Activated naive CD8-positive, alpha-beta T cell treated with anti-CD3 and anti-CD28 coated beads, Interleukin-2, amount 10 ng/mL, durations not matched to agents 7 days and 5 days (primary cell): ENCODE results near the gene HRH4. TPM values are rescaled to one million over a fixed set of nuclear protein-coding genes. Genes with fewer than 3 reads are reported as not detected.

ENCODE experiments used
- ATAC-seq: fragments of 150-1000 bp; cut with Tn5 transposase; one replicate; pipeline ENCODE4 v1.10.0; 2021; ENCODE audit warnings: low read depth, moderate library complexity
- POLR2A ChIA-PET: fragments of 350-600 bp; sonication (Branson Sonifier 250); formaldehyde crosslinking; loops from one replicate; lab custom pipeline; 2021; ENCODE audit warnings: antibody characterized with exemption; lab: Charles Lee
- DNase-seq: peaks from one replicate; pipeline ENCODE4 v3.0.0; 2021
- H3K27ac Mint-ChIP-seq: one replicate; pipeline ENCODE4 v1.8.0; 2022; ENCODE audit warnings: mild to moderate bottlenecking, mixed read lengths
- H3K27me3 Mint-ChIP-seq: one replicate; pipeline ENCODE4 v1.8.0; 2022; ENCODE audit warnings: mild to moderate bottlenecking, moderate library complexity, mixed read lengths
- H3K36me3 Mint-ChIP-seq: one replicate; pipeline ENCODE4 v1.8.0; 2021; ENCODE audit warnings: mild to moderate bottlenecking, mixed read lengths
- H3K4me1 Mint-ChIP-seq: one replicate; pipeline ENCODE4 v1.8.0; 2021; ENCODE audit warnings: mixed read lengths
- H3K4me3 Mint-ChIP-seq: one replicate; pipeline ENCODE4 v1.8.0; 2022; ENCODE audit warnings: mild to moderate bottlenecking, moderate library complexity, mixed read lengths
- H3K9me3 Mint-ChIP-seq: one replicate; pipeline ENCODE4 v1.8.0; 2021; ENCODE audit warnings: mixed read lengths
- total RNA-seq, 2 experiments: library from RNA; stranded (reverse); gene quantifications; one replicate each; pipeline ENCODE4 v1.2.3, GENCODE V29; 2021

Gene HRH4
- total RNA-seq, 2 experiments from 2014 or later, result 0.22 to 0.23 TPM

DNA sequence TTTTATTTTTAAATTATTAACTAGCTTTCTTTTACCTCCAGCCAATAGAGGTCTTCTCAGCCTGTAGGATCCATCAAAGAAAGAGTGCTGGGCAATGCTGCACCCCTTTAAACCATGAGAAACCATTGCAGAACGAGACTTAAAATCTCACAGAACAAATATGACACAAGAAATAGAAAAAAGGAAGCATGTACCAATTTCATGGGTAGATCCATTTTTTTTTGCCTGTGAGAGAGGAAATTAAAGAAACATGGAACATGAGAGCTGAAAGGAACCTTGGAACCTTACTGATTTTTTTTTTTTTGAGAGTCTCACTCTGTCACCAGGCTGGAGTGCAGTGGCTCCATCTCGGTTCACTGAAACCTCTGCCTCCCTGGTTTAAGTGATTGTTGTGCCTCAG is 14.0 kb downstream of the HRH4 start:
- POLR2A ChIA-PET, result interaction anchor here (0.7 kb wide), 1 partner anchor 9 kb away, joined by 5 read pairs; no protein-coding TSS in a partner anchor
- peaks cover 7% of the 10 kb centered on the region for H3K27me3 Mint-ChIP-seq
- DNase-seq (no peak), ATAC-seq (no peak)
- no peaks in the 10 kb centered on the region for H3K9me3 Mint-ChIP-seq
- H3K36me3 Mint-ChIP-seq, result no peaks in the 10 kb centered on the region
- H3K27ac Mint-ChIP-seq, result no peak overlapping the region
- no peak overlapping the region for H3K4me3 Mint-ChIP-seq
- H3K4me1 Mint-ChIP-seq, result no peaks in the 10 kb centered on the region

- POLR2A ChIA-PET, result no interaction called here
- ATAC-seq (no peak), DNase-seq (no peak)
- Mint-ChIP-seq H3K27me3 (peaks cover 10% of the 10 kb centered on the region), H3K9me3 (peaks cover 4% of the 10 kb centered on the region), H3K4me1 (no peaks in the 10 kb centered on the region), H3K27ac (no peak overlapping the region), H3K36me3 (no peaks in the 10 kb centered on the region), H3K4me3 (no peak overlapping the region)
Measured at GRCh38 chr18:24475926-24476589, 15.6 kb downstream of the HRH4 start.

- ATAC-seq, result no peak
- no peak overlapping the region for H3K4me3 Mint-ChIP-seq
- peaks cover 12% of the 10 kb centered on the region for H3K27me3 Mint-ChIP-seq
- POLR2A ChIA-PET, result no interaction called here
- no peaks in the 10 kb centered on the region for H3K36me3 Mint-ChIP-seq
- H3K4me1 Mint-ChIP-seq, result no peaks in the 10 kb centered on the region
- DNase-seq, result no peak
- H3K27ac Mint-ChIP-seq, result no peak overlapping the region
- H3K9me3 Mint-ChIP-seq, result peaks cover 5% of the 10 kb centered on the region
Measured at GRCh38 chr18:24479371-24479770, 18.9 kb downstream of the HRH4 start.

DNA sequence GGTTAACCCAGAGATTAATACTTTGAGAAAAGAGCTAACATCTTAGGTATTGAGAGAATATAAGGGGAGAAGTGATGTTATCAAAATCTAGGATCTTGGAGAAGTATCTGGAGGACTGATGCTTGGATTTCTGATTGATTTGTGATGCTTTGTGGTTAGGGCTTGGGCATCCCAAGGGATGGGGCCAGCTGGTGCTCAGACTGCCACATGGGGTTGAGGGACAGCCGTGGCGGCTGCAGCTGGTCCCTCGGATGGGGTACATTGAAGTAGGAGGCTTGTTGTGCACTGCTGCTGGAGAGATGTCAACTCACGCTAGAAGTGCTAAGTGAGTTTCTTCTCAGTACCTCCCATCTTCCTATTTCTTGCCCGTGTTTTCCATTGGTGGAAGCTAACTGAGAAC is 22.4 kb downstream of the HRH4 start:
- no peak for ATAC-seq

GRCh38 chr18:24485681-24486080 is 25.2 kb downstream of the HRH4 start:
- POLR2A ChIA-PET, result no interaction called here
- DNase-seq, result no peak
- Mint-ChIP-seq H3K36me3 (no peaks in the 10 kb centered on the region), H3K4me1 (peaks cover 2% of the 10 kb centered on the region), H3K27me3 (peaks cover 10% of the 10 kb centered on the region), H3K27ac (no peak overlapping the region), H3K9me3 (peaks cover 1% of the 10 kb centered on the region), H3K4me3 (no peak overlapping the region)
- ATAC-seq, result no peak

More for the DNA sequence above, 22.4 kb downstream of the HRH4 start:
- no peak for DNase-seq
- Mint-ChIP-seq H3K27me3 (peaks cover 12% of the 10 kb centered on the region), H3K36me3 (no peaks in the 10 kb centered on the region), H3K9me3 (peaks cover 5% of the 10 kb centered on the region), H3K4me3 (no peak overlapping the region), H3K27ac (no peak overlapping the region), H3K4me1 (no peaks in the 10 kb centered on the region)
- POLR2A ChIA-PET, result no interaction called here

DNA sequence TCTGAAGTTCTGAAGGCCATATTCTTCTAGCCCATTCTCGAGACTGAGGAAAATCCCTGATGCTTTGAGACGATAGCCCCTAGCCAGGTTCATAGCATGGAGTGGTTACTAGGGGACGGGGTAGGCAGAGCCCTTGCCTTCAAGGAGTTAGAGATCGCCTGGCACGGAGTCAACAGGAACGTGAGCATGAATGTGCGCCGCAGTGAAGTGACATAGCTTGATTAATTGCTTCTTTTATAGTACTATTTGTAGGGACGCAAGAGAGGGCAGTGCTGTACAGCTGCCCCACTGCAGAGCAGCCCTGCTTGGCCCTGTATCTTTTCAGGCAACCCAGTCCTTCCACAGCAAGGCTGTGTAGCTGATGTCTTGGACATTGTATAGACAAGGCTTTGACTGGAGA is 26.2 kb downstream of the HRH4 start:
- H3K27me3 Mint-ChIP-seq, result peaks cover 10% of the 10 kb centered on the region
- H3K36me3 Mint-ChIP-seq, result no peaks in the 10 kb centered on the region
- H3K9me3 Mint-ChIP-seq, result no peaks in the 10 kb centered on the region
- peaks cover 3% of the 10 kb centered on the region for H3K4me1 Mint-ChIP-seq
- POLR2A ChIA-PET, result no interaction called here
- H3K27ac Mint-ChIP-seq, result no peak overlapping the region
- ATAC-seq, result no peak
- no peak overlapping the region for H3K4me3 Mint-ChIP-seq
- DNase-seq, result no peak

DNA sequence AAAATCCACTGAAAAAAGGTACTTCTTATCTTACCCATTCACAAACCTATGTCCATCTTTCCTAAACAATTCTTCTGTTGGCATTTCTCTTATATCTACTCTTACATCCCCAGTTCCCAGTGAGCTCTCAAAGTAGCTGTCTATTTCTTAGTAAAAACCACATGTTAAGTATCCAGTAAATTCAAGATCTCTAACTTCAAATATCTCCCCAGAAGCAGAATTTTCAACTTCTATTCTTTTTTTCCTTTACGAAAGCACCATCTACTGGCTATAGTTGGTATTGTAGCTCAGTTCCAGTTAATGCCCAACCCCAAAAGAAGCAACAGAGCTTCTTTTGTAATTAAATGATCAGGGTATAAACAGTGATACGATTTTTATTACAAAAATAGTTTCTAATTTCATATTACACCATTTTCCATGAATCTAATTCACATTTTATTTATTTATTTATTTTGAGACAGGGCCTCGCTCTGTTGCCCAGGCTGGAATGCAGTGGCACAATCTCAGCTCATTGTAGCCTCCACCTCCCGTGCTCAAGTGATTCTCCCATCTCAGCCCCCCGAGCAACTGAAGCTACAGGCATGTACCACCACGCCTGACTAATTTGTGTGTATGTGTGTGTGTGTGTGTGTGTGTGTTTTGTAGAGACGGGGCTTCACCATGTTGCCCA is 28.5 kb downstream of the HRH4 start:
- no peak overlapping the region for H3K4me3 Mint-ChIP-seq
- no peaks in the 10 kb centered on the region for H3K36me3 Mint-ChIP-seq
- DNase-seq, result no peak
- ATAC-seq, result no peak
- H3K9me3 Mint-ChIP-seq, result no peaks in the 10 kb centered on the region
- H3K27ac Mint-ChIP-seq, result no peak overlapping the region
- POLR2A ChIA-PET, result interaction anchor here (0.7 kb wide), 1 partner anchor 126 kb away, joined by 3 read pairs; no protein-coding TSS in a partner anchor
- peaks cover 22% of the 10 kb centered on the region for H3K27me3 Mint-ChIP-seq
- H3K4me1 Mint-ChIP-seq, result peaks cover 6% of the 10 kb centered on the region

- POLR2A ChIA-PET, result no interaction called here
- ATAC-seq (no peak), DNase-seq (no peak)
- Mint-ChIP-seq H3K27ac (no peak overlapping the region), H3K9me3 (no peaks in the 10 kb centered on the region), H3K36me3 (no peaks in the 10 kb centered on the region), H3K27me3 (peaks cover 22% of the 10 kb centered on the region), H3K4me3 (no peak overlapping the region), H3K4me1 (peaks cover 6% of the 10 kb centered on the region)
Measured at GRCh38 chr18:24490539-24490938, 30.1 kb downstream of the HRH4 start.

GRCh38 chr18:24491927-24492834 is 31.7 kb downstream of the HRH4 start:
- Mint-ChIP-seq H3K27ac (no peak overlapping the region), H3K4me3 (no peak overlapping the region), H3K27me3 (peaks cover 16% of the 10 kb centered on the region), H3K4me1 (peaks cover 6% of the 10 kb centered on the region), H3K9me3 (no peaks in the 10 kb centered on the region), H3K36me3 (no peaks in the 10 kb centered on the region)
- DNase-seq (no peak), ATAC-seq (no peak)
- POLR2A ChIA-PET, result no interaction called here

GRCh38 chr18:24494586-24494985 is 34.1 kb downstream of the HRH4 start:
- ATAC-seq (no peak), DNase-seq (no peak)
- peaks cover 4% of the 10 kb centered on the region for H3K4me1 Mint-ChIP-seq
- H3K27me3 Mint-ChIP-seq, result peaks cover 17% of the 10 kb centered on the region
- POLR2A ChIA-PET, result no interaction called here
- no peaks in the 10 kb centered on the region for H3K36me3 Mint-ChIP-seq
- H3K27ac Mint-ChIP-seq, result no peak overlapping the region
- no peak overlapping the region for H3K4me3 Mint-ChIP-seq
- H3K9me3 Mint-ChIP-seq, result no peaks in the 10 kb centered on the region

DNA sequence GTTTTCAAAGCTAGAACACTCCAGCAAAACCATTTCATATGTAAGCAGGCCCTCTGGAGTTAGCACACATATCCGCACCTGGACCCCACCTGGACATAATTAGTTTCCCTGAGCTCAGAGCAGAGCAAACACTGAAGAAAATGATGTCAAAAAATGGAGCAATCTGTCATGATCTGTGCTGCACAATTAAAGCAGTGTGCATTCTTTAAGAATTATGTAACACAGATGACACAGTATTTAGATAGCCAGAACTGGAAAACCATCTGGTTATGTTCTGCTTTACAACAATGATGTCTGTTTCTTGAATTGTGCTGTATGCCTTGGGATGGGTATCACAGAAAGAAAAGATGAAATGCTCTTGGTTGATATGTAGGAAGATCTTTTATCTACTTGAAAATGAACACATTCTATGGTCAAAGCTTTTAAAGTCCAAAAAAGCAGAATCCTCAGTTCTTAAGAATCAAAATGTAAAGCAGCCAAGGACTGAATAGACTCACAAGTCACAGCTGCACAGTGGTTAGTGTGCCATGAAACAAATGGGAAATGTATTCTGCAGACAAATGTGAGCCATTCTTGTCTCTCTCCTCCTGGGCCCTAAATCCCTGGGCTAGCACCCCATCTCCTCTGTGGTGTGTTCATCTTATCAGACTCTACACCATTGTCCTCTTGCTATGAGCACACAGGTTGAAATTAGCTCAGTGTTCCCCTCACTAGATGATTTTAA is 36.8 kb downstream of the HRH4 start:
- Mint-ChIP-seq H3K36me3 (no peaks in the 10 kb centered on the region), H3K4me1 (no peaks in the 10 kb centered on the region), H3K27ac (no peak overlapping the region), H3K9me3 (no peaks in the 10 kb centered on the region), H3K27me3 (peaks cover 14% of the 10 kb centered on the region), H3K4me3 (no peak overlapping the region)
- DNase-seq (no peak), ATAC-seq (no peak)
- POLR2A ChIA-PET, result no interaction called here

DNA sequence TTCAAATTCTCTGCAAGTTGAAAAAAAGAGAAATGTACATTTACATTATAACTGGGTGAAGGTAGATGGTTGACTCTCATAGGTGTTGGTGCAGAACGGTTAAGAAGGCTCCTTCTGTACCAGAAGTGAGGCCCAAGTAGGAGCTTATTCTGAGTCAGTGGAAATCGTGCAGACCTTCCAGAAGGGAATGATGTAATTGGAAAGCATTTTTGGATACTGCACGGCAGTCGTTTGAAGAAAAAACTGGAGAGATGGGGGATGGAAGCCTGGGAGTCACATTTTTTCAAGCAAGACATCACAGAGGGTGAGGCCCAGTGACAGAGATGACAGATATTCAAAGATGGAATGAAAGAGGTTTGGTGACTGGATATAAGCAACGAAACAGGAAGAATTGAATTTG is 39.4 kb downstream of the HRH4 start:
- ATAC-seq, result no peak
- no peaks in the 10 kb centered on the region for H3K4me1 Mint-ChIP-seq
- H3K4me3 Mint-ChIP-seq, result no peak overlapping the region
- H3K36me3 Mint-ChIP-seq, result no peaks in the 10 kb centered on the region
- POLR2A ChIA-PET, result no interaction called here
- no peak for DNase-seq
- H3K27ac Mint-ChIP-seq, result no peak overlapping the region
- H3K27me3 Mint-ChIP-seq, result peaks cover 2% of the 10 kb centered on the region
- H3K9me3 Mint-ChIP-seq, result no peaks in the 10 kb centered on the region

- no peak overlapping the region for H3K27ac Mint-ChIP-seq
- DNase-seq (no peak), ATAC-seq (no peak)
- no peak overlapping the region for H3K4me3 Mint-ChIP-seq
- no peaks in the 10 kb centered on the region for H3K4me1 Mint-ChIP-seq
- no peaks in the 10 kb centered on the region for H3K9me3 Mint-ChIP-seq
- no peaks in the 10 kb centered on the region for H3K36me3 Mint-ChIP-seq
- peaks cover 2% of the 10 kb centered on the region for H3K27me3 Mint-ChIP-seq
- POLR2A ChIA-PET, result no interaction called here
Measured at GRCh38 chr18:24500217-24500616, 39.8 kb downstream of the HRH4 start.
